ENCODE measurements around the gene SBF2.
"Not testable (repeated sequence)": the region's sequence is repeated elsewhere in the genome, so short reads cannot be mapped to it uniquely, and the experiment has no call there.

SBF2 gene

DNA sequence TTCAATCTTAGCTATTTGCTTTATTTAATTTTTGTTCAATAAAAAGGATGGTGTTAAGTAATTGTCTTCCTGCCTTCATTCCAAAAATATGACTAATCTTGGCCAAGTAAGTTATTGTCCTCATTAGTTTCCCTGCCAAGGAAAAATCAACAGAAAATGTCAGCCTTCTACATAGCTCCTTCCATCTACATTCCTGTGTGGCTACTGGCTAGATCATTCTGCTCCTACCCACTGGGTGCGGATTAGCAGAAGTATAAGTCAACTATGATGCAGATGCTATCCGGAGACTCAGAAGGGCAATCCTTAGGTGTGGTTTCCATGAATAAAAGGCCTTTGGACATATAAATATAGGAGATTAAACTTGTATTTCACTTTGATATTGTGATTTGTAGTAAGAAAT is 154.4 kb downstream of the SBF2 start:
- TF ChIP-seq, protein P1, sequence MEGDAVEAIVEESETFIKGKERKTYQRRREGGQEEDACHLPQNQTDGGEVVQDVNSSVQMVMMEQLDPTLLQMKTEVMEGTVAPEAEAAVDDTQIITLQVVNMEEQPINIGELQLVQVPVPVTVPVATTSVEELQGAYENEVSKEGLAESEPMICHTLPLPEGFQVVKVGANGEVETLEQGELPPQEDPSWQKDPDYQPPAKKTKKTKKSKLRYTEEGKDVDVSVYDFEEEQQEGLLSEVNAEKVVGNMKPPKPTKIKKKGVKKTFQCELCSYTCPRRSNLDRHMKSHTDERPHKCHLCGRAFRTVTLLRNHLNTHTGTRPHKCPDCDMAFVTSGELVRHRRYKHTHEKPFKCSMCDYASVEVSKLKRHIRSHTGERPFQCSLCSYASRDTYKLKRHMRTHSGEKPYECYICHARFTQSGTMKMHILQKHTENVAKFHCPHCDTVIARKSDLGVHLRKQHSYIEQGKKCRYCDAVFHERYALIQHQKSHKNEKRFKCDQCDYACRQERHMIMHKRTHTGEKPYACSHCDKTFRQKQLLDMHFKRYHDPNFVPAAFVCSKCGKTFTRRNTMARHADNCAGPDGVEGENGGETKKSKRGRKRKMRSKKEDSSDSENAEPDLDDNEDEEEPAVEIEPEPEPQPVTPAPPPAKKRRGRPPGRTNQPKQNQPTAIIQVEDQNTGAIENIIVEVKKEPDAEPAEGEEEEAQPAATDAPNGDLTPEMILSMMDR (IDR thresholded peaks at IDR 0.05; ENCODE audit: borderline replicate concordance, insufficient read depth, low read depth, low read length) = no peak
- no peak overlapping the region for H3K4me3 ChIP-seq (ENCODE audit: low read depth, low read length)

DNA sequence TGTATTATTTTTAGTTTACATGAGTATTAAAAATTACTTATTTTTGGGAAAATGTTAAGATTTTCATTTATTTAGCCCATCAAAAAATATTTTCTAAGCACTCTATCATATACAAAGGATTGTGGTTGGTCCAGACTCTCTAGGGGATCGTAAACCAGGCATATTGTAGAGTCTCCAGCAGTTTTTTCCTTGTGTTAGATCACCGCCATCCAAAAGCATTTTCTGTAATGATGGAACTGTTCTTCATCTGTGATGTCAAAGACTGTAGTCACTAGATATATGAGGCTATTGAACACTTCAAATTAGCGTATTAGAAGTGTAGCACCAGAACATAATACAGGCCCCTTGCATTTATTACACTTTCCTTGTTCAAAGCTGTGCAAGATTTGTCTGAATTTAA is 154.9 kb downstream of the SBF2 start:
- no peak overlapping the region for H3K4me3 ChIP-seq (ENCODE audit: low read depth, low read length)
- TF ChIP-seq, protein P1 (IDR thresholded peaks at IDR 0.05; ENCODE audit: borderline replicate concordance, insufficient read depth, low read depth, low read length) = no peak

DNA sequence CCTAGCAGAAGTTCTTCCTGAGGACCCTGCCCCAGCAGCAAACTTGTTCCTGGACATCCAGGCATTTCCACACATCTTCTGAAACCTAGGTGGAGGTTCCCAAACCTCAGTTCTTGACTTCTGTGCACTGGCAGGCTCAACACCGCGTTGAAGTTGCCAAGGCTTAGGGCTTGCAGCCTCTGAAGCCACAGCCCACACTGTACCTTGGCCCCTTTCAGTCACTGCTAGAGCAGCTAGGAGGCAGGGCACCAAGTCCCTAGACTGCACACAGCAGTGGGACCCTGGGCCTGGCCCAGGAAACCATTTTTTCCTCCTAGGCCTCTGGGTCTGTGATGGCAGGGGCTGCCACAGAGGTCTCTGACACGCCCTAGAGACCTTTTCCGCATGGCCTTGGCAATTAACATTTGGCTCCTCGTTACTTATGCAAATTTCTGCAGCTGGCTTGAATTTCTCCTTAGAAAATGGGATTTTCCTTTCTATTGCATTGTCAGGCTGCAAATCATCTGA is 159.0 kb downstream of the SBF2 start:
- H3K4me3 ChIP-seq (ENCODE audit: low read depth, low read length) = no peak overlapping the region
- TF ChIP-seq, protein P1 (IDR thresholded peaks at IDR 0.05; ENCODE audit: borderline replicate concordance, insufficient read depth, low read depth, low read length) = no peak

DNA sequence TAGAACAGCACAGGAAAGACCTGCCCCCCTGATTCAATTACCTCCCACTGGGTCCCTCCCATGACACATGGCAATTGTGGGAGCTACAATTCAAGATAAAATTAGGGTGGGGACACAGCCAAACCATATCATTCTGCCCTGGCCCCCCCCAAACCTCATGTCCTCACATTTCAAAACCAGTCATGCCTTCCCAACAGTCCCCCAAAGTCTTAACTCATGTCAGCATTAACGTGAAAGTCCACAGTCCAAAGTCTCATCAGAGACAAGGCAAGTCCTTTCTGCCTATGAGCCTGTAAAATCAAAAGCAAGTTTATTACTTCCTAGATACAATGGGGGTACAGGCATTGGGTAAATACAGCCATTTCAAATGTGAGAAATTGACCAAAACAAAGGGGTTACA is 159.8 kb downstream of the SBF2 start:
- H3K4me3 ChIP-seq (ENCODE audit: low read depth, low read length) = not testable (repeated sequence)

DNA sequence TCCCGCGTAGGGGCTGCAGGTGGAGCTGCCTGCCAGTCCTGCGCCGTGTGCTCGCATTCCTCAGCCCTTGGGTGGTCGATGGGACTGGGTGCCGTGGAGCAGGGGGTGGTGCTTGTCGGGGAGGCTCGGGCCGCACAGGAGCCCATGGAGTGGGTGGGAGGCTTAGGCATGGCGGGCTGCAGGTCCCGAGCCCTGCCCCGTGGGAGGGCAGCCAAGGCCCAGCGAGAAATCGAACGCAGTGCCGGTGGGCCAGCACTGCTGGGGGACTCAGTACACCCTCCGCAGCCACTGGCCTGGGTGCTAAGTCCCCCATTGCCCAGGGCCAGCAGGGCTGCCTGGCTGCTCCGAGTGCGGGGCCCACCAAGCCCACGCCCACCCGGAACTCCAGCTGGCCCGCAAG is 160.8 kb downstream of the SBF2 start:
- not testable (repeated sequence) for H3K4me3 ChIP-seq (ENCODE audit: low read depth, low read length)

DNA sequence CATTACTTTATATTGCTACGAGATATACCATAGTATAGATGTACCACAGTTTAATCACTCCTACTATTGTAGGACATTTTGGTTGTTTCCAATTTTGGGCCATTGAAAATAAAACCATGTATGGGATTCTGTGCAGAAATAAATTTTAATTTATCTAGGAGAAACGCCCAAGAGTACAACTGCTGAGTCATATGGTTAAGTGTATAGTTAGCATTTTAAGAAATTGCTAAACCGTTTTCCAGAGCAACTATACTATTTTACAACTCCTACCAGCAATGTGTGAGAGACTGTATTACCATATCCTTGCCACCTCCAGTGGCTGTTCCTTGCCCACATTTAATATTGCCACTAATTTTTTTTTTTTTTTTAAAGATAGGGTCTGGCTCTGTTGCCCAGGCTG is 163.1 kb downstream of the SBF2 start:
- no peak overlapping the region for H3K4me3 ChIP-seq (ENCODE audit: low read depth, low read length)
- TF ChIP-seq, protein P1 (IDR thresholded peaks at IDR 0.05; ENCODE audit: borderline replicate concordance, insufficient read depth, low read depth, low read length) = no peak

DNA sequence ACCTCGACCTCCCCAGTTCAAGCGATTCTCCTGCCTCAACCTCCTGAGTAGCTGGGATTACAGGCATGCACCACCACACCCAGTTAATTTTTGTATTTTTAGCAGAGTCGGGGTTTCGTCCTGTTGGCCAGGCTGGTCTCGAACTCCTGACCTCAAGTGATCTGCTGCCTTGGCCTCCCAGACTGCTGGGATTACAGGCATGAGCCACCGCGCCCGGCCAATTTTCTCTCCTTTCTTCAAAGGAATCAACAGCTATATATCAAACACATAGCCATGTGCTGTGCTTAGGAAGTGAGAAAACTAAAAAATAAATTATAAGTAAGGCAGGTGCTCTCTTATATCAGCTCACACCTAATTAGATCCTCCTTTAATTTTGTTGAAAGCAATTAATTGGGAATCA is 164.8 kb downstream of the SBF2 start:
- H3K4me3 ChIP-seq (ENCODE audit: low read depth, low read length) = not testable (repeated sequence)

DNA sequence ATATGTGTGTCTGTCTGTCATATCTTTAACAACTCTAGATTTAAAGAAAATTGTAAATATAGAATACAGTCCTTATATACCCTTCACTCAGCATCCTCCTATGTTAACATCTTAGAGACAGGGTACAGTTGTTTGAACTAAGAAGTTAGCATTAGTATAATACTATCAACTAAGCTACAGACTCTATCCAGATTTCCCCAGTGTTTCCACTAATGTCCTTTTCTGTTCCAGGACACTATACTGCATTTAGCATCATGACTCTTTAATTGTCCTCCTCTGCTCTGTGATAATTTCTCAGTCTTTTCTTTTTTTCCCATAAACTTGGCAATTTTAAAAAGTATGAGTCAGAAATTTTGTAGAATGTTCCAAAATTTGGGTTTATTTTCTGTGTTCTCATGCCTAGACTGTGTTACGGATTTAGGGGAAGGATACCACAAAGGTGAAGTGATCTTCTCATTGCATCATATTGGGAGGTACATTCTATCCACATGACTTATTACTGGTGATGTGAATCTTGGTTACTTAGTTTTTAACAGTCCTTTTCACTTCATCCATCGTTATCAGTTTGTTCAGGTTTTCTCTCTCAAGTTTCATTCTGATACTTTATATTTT is 168.4 kb downstream of the SBF2 start:
- H3K4me3 ChIP-seq (ENCODE audit: low read depth, low read length) = no peak overlapping the region
- TF ChIP-seq, protein P1 (IDR thresholded peaks at IDR 0.05; ENCODE audit: borderline replicate concordance, insufficient read depth, low read depth, low read length) = no peak
